ENCODE results near the gene PHLPP2.
A peak's percentile ranks its signal among the peaks of the same experiment; 100 is the strongest.

The PHLPP2 gene

DNA sequence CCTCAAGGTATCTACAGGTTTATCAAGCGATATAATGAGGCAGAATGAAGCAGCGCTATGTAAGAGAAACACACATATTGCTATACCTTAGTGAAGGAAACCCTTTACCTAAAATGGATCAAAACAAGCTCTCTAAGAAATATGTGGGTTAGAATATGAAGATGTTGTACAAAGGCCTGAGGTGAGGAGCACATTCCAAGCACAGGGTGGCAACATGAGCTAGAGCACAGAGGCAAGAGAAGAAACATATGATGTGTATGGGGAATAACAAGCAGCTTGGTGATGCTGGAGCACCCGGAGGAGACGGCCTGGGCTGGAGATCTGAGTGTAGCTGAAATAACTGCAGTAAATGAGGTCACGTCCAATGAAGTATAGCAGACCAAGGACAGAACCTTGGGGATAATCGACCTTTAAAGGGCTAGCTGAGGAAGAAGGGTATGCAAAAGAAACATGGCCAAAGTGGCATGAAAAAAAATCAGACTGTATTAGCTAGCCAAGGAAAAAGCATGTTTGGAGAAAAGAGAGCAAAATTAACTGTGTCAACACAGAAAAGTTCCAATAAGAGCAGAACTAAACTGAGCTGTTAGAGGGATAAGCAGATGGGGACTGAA is 54.5 kb downstream of the PHLPP2 start:
- DNase-seq (ENCODE audit: low read depth in 2 of 2), result no peak

DNA sequence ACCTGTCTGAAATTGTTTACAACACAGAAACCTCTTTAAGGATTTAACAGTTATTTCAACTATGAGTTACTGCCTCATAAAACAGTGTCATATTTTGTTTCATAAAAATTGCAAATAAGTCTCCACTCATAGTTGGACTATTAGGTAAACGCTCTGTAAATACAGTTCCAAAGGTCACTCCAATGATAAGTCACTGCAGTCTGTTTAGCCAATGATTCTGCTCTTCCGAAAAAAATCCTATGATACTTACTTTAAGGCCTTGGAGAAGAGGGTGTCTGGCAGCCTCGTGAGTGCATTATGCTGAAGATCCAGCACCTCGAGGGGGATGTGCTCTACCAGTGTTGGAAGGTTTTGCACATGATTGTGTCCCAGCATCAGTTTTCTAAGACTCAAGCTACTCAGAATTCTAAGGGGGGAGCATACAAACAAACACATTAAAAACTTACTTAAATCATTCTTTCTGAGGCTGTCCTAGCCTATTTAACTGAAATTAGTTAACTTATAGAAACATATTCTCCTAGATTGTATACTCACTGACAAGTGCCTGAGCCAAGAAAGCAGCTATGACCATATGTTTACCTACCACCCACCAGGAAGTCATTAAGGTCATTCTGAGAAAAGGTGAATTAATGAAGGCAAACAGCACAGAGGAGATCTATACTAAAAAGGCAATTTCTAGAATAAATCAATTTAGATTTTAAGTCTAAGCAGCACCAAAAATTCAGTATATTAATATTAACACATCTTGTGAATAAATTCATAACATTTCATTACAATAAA is 57.4 kb downstream of the PHLPP2 start:
- no peak for DNase-seq (ENCODE audit: low read depth in 2 of 2)

DNA sequence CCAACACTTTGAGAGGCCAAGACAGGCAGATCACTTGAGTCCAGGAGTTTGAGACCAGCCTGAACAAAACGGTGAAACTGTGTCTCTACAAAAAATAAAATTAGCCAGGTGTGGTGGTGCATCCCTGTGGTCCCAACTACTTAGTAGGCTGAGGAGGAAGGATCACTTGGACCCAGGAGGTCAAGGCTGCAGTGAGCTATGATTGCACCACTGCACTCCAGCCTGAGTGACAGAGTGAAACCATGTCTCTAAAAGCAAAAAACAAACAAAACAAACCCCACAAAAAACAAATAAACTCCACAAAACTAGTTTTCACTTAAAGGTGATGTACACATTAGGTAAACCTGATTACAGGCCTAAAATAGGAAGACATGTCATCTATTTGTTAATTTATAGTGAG is 58.2 kb downstream of the PHLPP2 start:
- DNase-seq (ENCODE audit: low read depth in 2 of 2), result no peak

DNA sequence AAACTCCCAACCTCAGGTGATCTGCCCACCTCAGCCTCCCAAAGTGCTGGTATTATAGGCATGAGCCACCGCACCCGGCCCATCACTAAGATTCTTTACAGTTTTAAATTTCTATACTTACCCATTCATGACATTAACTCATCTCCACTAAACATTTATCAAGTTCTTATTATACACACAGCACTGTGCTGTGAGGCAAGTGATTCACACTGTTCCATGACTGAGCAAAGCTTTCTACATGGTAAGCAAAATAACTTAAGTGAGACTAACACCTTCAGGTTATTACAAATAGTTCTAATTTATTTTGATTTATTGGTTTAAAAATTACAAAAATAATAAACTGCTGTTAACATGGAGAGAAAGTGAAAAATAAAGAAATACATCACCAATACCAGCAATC is 65.0 kb downstream of the PHLPP2 start:
- no peak for DNase-seq (ENCODE audit: low read depth in 2 of 2)

DNA sequence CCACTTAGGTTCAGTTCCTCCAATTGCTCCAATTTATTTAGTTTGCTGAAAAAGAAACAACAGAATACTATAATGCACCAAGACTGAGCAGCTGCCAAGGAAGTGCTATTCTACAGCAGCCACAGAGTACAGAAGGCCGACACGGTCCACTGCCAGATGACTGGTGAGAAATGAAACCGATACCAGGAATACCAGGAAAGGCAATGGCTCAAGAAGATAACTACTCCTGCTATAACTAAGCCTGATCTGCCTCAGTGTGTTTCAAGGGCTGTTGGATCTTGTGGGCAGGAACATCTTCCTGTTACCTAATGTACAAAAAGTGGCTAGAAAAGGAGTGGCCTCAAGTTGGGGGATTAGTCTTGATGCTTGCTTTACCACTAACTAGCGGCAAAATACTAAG is 65.7 kb downstream of the PHLPP2 start:
- DNase-seq (ENCODE audit: low read depth in 2 of 2), result no peak

DNA sequence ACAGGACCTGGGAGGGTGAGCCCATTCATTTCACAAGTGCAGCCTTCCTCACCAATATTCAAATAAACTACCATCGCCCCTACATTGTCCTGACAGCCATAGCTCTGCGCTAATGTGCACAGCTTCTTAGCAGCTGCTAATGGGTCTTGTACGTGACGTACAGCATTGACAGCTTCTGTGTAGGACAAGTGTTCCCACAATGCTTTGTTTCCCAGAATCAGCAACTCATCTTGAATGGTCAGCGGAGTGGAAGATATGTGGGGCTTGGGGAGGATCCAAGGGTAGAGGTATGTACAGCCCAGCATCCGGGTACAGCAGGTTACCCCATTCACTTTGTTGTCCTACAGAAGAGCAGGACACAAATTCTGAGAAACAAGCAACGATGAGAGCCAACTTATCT is 74.8 kb downstream of the PHLPP2 start:
- no peak for DNase-seq (ENCODE audit: low read depth in 2 of 2)

DNA sequence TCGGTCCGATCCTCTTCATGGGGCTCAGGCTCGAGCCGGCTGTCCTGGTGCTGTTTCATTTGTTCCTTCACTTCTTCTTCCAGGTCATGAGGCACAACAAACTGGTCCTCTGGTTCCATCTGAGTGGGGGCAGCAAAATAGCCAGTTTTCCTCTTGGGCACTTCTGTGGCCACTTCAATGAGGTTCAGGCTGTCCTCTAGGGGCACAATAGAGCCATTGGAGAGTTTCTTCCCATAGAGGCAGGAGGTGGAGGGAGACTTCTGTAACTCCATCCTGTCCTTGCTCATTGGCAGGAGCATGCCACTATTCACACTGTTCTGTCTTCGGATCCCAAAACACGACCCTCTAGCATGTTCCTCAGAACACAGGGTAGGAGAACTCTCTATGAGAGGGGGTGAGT is 75.6 kb downstream of the PHLPP2 start:
- no peak for DNase-seq (ENCODE audit: low read depth in 2 of 2)

DNA sequence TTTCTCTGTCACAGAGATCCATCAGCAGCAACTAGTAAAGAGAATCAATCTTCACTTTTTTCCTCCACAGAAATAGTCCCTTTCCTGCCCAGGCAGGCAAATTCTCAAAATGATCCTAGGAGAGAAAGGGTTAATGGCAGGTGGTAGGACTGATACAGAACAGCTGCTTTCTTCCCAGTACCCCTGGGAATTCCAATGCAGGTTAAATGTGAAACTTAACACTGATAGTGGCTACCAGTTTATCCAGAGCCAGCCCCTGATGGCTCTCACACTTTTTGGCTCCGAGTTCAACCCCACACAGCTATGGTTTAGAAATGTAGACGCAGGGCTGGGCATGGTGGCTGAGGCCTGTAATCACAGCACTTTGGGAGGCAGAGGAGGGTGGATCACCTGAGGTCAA is 76.3 kb downstream of the PHLPP2 start:
- no peak for DNase-seq (ENCODE audit: low read depth in 2 of 2)

DNA sequence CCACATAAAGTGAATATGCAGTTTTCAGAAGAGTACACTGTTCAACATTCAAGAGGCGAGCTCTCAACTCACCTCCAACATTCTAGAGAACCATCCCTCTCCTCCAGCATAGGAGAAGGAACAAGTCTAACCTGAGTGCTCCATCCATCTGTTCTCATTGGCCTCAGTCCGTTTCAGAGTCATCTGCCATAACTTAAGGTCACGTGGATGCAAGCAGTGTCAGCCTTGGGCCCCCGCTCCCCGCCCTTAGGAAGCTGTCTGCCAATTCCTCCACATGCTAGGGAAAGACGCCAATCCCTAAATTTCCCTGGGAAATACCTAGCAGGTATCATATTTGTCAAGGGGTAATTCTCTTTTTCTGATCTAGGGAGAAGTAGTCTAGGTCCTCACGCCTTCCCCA is 77.1 kb downstream of the PHLPP2 start:
- no peak for DNase-seq (ENCODE audit: low read depth in 2 of 2)

DNA sequence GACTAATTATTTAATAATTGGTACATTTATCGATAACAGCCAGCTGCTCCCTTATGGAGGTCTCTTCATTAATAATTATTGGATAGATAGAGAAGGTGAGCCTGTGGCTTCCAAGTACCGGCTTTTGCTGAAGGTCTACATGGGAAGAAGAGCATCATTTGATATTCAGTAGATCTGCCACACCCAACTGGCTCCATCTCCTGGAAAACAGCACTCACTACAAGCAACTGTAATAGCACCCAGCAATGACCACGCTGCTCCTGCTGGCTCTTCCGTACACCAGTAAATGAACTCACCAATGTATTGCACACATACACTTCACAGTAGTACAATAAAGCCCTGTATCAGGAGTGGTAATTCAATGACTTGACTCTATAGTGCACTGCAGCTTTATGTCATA is 79.1 kb downstream of the PHLPP2 start:
- DNase-seq (ENCODE audit: low read depth in 2 of 2), result no peak

DNA sequence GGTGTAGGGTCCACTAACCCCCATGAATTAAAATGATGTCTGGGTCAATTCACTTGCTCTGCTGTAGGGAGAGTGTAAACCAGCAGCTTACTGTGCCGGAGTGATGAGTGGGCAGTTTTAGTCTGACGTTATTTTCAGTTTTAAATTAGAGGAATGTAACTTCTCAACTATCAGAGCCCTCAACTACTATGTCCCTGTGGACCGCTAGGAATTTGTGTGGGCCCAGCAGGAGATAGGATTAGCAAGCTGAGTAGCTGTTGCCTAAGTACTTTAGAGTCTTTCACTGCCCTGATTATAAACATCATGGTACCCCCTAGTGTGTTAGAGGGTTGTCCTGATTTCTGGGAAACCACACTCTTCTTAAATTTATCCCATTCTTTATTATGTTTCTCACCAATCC is 87.1 kb downstream of the PHLPP2 start:
- DNase-seq (ENCODE audit: low read depth in 2 of 2), result no peak

DNA sequence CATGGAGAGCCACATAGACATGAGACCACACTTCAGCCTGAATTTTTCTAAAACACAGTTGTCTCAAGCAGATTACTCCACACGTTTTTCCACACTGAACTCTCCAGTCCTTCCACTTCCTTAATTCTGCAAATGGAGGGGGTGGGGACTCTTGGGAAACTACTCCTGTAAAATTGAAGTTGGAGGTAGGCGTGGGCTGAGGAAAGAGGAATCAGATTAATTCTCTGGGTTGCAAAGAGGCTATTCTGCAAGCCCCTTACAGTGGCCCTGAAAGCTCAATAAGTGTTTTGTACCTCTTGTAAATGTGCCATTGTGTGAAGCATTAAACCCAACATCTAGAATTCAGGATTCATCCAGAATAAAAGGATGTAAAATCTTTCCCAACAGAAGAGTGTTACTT is 88.9 kb downstream of the PHLPP2 start:
- no peak for DNase-seq (ENCODE audit: low read depth in 2 of 2)

DNA sequence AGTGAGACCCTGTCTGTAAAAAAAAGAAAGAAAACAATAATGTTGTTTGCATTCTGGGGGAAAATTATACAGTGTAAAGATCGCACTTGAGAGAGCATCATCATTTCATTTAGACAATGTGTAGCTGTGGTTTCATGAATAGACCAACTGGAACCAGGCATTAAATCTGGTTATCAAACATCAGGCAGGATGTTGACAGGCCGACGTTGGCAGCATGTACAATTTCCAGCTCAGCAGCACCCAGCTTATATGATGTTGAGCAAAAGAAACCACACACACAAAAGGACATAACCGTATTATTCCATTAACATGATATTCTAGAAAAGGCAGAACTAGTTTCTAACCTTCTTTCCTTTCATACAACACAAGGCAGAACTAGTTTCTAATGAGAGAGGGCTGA is 92.7 kb downstream of the PHLPP2 start:
- no peak for DNase-seq (ENCODE audit: low read depth in 2 of 2)

DNA sequence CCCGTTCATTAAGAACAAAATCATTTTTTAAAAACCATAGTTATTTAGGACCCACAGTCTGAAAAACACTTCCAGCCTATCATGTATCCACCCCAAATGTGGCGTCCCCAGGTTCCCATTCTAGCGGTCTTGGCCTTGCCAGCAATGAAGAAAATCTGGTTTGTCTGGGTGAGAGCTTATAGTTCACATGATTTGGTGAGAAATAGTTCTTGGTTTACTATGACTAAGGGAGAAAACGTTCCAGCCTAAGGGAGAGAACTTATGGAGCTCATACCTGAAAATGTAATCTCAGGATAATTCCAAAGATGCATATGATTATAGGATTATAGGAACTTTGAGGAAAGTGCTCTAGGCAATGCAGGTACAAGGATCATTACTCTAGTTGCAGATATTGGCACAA is 93.7 kb downstream of the PHLPP2 start:
- no peak for DNase-seq (ENCODE audit: low read depth in 2 of 2)

DNA sequence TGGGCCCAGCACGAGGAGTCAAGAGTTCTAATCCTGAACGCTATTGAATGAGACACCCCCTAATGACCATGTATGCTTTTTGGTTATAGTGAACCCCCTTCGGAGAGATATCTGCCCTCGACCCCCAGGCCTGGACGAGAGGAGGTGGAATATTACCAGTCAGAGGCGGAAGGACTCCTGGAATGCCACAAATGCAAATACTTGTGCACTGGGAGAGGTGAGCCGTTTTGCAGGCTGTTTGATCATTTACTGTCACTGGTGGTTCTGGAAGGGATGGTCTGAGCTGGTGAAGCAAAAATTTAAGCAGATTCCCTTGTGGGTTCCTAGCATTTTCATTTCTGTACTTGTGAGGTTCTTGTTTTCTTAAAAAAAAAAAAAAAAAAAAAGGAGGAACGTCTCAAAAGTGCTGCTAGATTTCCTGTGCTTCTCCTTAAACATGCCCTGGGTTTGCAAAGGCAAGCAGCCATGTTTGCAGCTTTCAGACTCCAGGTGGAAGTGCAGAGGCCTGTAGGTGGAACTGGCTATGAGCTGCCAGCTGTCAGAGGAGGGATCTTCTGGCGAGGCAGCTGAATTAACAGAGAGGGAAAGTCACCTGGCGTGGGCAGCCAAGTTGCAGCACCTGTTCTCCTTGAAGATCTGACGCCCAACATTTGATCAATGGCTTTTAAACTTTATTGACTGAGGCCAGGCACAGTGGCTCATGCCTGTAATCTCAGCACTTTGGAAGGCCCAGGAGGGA is 95.1 kb downstream of the PHLPP2 start:
- no peak for DNase-seq (ENCODE audit: low read depth in 2 of 2)

DNA sequence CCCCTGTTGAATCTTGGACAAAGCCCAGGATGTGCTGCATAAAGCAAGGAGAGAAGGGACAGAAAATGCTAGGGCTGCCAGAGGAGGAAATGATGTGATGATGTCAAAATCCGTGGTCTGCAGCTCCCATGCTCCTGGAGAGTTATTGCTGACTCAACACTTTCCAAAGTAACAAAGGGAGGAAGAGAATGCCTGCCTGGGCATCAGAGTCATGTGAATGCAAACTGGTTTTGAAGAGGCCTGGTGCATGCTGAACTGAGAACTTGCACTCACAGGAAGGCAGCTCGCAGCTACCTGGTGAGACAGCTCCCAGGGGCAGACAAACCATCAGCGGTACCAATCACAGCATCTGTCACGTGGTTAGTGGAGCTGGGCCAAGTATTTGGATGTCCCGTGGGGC is 95.7 kb downstream of the PHLPP2 start:
- no peak for DNase-seq (ENCODE audit: low read depth in 2 of 2)

DNA sequence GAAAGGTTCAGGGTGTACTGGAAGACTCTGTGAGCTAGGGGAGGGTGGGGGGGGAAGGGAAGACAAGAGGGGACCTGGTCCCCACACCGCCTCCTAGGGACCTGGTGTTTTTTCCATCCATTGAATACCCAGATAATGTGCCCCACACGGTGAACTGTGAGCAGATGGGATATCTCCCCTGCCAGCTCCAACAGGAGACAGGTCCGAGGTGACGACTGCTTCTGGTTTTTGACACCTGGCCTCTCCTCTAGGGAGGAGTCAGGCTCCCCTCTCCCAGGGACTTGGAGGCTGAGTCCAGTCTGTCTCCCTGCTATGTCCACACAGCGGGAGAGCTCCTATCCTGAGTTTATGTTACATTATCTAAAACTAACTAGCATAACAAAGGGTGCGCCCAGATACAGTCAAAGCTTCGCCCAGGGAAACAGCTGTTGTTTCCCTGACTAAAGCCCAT is 96.7 kb downstream of the PHLPP2 start:
- no peak for DNase-seq (ENCODE audit: low read depth in 2 of 2)

DNA sequence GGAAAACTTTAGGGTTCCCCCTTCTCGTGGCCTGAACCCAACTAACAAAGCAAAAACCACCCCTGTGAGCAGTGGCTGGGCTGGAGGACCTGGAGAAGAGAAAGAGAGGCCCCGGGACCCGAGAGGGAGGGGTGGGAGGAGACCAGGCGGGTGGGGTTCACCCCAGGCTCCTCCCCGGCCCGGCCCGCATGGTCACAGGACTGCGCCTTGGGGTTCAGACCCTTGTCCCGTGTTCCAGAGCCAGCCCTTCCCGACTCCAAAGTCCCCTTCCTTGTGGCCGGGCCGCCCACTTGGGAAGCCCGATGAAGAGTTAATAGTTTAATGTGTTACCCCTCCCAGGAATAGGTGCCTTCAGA is 97.7 kb downstream of the PHLPP2 start:
- DNase-seq (ENCODE audit: low read depth in 2 of 2), result no peak

DNA sequence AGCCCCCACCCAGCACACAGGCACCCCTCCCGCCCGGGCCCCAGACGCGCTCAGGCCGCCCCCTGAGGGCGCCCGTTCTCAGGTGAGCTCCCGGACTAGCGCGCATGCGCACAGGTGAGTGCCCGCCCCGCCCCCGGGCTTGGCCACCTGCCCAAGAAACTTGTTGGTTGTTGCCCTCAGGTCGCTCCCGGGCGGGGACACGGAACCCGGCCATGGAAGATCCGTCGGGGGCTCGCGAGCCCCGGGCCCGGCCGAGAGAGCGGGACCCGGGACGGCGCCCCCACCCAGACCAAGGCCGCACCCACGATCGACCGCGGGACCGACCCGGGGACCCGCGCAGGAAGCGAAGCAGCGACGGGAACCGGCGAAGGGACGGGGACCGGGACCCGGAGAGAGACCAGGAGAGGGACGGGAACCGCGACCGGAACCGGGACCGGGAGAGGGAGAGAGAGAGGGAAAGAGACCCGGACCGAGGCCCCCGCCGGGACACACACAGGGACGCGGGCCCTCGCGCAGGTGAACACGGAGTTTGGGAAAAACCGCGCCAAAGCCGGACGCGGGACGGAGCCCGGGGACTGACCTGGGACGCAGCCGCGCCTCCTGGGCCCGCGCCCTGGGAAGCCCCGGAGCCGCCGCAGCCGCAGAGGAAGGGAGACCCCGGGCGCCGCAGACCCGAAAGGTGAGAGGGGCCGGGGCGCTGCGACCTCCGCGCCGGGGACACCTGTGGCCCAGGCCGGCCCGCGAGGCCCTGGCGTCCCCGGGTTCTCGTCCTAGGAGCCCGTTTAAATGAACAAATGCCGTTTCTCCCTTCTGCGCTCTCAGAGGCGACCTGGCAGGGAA is 98.3 kb downstream of the PHLPP2 start, which contains the start of gene MARVELD3:
MARVELD3 (plus strand) TSS at position 167 of the 840 bp plus-strand sequence; CDS start at position 213, 46 bp downstream.
- peak; percentile 6 to 10 for DNase-seq (ENCODE audit: low read depth in 2 of 2)

DNA sequence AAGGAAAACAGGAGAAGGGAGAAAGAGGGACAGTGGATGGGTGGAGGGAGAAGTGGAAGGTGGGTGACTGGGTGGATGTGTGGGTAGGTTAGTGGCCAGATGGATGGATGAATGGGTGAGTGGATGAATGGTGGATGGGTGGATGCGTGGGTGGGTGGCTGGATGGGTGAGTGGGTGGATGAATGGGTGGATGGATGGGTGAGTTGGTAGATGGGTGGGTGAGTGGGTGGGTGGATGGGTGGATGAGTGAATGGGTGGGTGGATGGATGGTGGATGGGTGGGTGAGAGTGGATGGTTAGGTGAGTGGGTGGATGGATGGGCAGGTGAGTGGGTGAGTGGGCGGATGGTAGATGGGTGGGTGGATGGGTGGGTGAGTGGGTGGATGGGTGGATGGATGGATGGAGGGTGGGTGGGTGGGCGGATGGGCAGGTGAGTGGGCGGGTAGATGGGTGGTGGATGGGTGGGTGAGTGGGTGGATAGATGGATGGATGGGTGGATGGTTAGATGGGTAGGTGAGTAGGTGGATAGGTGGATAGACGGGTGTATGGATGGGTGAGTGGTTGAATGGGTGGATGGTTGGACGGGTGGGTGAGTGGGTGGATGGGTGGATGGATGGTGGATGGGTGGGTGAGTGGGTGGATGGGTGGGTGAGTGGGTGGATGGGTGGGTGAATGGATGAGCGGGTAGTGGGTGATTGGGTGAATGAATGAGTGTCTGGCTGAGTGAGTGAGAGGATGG is 99.2 kb downstream of the PHLPP2 start:
- DNase-seq (ENCODE audit: low read depth in 2 of 2), result no peak

DNA sequence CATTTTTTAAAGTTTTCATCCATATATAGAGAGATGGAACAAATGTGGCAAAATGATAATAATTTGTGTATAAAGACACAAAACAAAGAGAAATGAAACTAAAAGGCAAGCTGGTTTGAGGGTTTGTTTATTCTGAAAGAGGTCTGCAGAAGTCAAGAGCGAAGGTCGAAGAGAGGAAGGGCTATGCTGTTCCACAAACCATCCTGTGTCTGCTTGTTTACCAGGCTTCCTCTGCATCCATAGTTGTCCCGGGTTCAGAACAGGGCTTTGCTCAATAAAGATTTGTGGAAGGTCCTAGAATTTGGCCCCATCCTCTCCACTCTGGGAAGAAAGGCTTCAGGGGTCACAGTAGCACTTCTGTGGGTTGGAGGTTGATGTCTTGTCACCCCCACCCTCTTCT is 100.9 kb downstream of the PHLPP2 start:
- no peak for DNase-seq (ENCODE audit: low read depth in 2 of 2)
